H9 (cell line): Measurements from ENCODE around the gene SH3TC1. TPM values are rescaled to one million over a fixed set of nuclear protein-coding genes. Genes with fewer than 3 reads are reported as not detected.

Experiments used
- DNase-seq: peaks from one replicate; pipeline ENCODE4 v3.0.0-alpha.2; 2017
- H2AFZ ChIP-seq: one replicate; pipeline ENCODE4 v1.6.1; 2013; ENCODE audit warnings: mild to moderate bottlenecking, low read length, control low read depth, moderate library complexity
- H2AK5ac ChIP-seq: 2 replicates; pipeline ENCODE4 v1.6.1; 2013; ENCODE audit warnings: low read length, control low read depth, mixed read lengths; ENCODE audit not compliant: insufficient read length
- H2BK120ac ChIP-seq: one replicate; pipeline ENCODE4 v1.6.1; 2013; ENCODE audit warnings: low read depth, mild to moderate bottlenecking, low read length, control low read depth, inconsistent platforms; ENCODE audit not compliant: poor library complexity, severe bottlenecking
- H2BK12ac ChIP-seq: 2 replicates; pipeline ENCODE4 v1.6.1; 2013; ENCODE audit warnings: low read length, control low read depth, mixed read lengths, low read depth; ENCODE audit not compliant: insufficient read length
- H2BK15ac ChIP-seq: 2 replicates; pipeline ENCODE4 v1.6.1; 2013; ENCODE audit warnings: low read depth, low read length, control low read depth
- H2BK20ac ChIP-seq: one replicate; pipeline ENCODE4 v1.6.1; 2013; ENCODE audit warnings: low read depth, mild to moderate bottlenecking, low read length, control low read depth, inconsistent platforms; ENCODE audit not compliant: poor library complexity, severe bottlenecking
- H2BK5ac ChIP-seq: 2 replicates; pipeline ENCODE4 v1.6.1; 2013; ENCODE audit warnings: low read length, control low read depth, mixed read lengths; ENCODE audit not compliant: insufficient read length
- H3K14ac ChIP-seq: 2 replicates; pipeline ENCODE4 v1.6.1; 2013; ENCODE audit warnings: low read length, control low read depth; ENCODE audit not compliant: insufficient read depth
- H3K18ac ChIP-seq: 2 replicates; pipeline ENCODE4 v1.6.1; 2013; ENCODE audit warnings: low read depth, mild to moderate bottlenecking, mixed read lengths, low read length, control low read depth; ENCODE audit not compliant: insufficient read length
- H3K23ac ChIP-seq: 2 replicates; pipeline ENCODE4 v1.6.1; 2013; ENCODE audit warnings: low read length, control low read depth, mixed read lengths, low read depth; ENCODE audit not compliant: insufficient read length
- H3K23me2 ChIP-seq: 2 replicates; pipeline ENCODE4 v1.6.1; 2013; ENCODE audit warnings: low read depth, mild to moderate bottlenecking, mixed read lengths, low read length, control low read depth; ENCODE audit not compliant: insufficient read length, poor library complexity, severe bottlenecking
- H3K27ac ChIP-seq: 2 replicates; pipeline ENCODE4 v1.5.1; 2013; ENCODE audit warnings: low read length, control low read depth, mixed read lengths, low read depth; ENCODE audit not compliant: insufficient read length
- H3K27me3 ChIP-seq: 2 replicates; pipeline ENCODE4 v1.6.1; 2013; ENCODE audit warnings: low read length, control low read depth, inconsistent platforms; ENCODE audit not compliant: insufficient read depth
- H3K4ac ChIP-seq: 2 replicates; pipeline ENCODE4 v1.6.1; 2013; ENCODE audit warnings: low read depth, mild to moderate bottlenecking, control low read depth, inconsistent platforms, low read length, moderate library complexity
- H3K4me1 ChIP-seq: 2 replicates; pipeline ENCODE4 v1.6.1; 2013; ENCODE audit warnings: low read length, control low read depth, inconsistent platforms; ENCODE audit not compliant: insufficient read depth
- H3K4me2 ChIP-seq: 2 replicates; pipeline ENCODE4 v1.6.1; 2013; ENCODE audit warnings: low read length, control low read depth, mixed read lengths; ENCODE audit not compliant: insufficient read length, insufficient read depth
- H3K56ac ChIP-seq: 2 replicates; pipeline ENCODE4 v1.6.1; 2013; ENCODE audit warnings: low read depth, mild to moderate bottlenecking, mixed read lengths, low read length, control low read depth; ENCODE audit not compliant: insufficient read length
- H3K79me1 ChIP-seq: 2 replicates; pipeline ENCODE4 v1.6.1; 2013; ENCODE audit warnings: low read depth, mild to moderate bottlenecking, moderate library complexity, low read length, control low read depth, inconsistent platforms; ENCODE audit not compliant: insufficient read depth, poor library complexity, severe bottlenecking
- H3K79me2 ChIP-seq: 2 replicates; pipeline ENCODE4 v1.6.1; 2013; ENCODE audit warnings: low read length, control low read depth, inconsistent platforms; ENCODE audit not compliant: insufficient read depth
- H3K9ac ChIP-seq: 2 replicates; pipeline ENCODE4 v1.6.1; 2013; ENCODE audit warnings: low read length, control low read depth, mixed read lengths; ENCODE audit not compliant: insufficient read length; ENCODE audit errors: extremely low read depth
- H3K9me3 ChIP-seq: one replicate; pipeline ENCODE4 v1.6.1; 2013; ENCODE audit warnings: low read depth, low read length, inconsistent platforms; ENCODE audit not compliant: control insufficient read depth
- H3T11ph ChIP-seq: one replicate; pipeline ENCODE4 v1.6.1; 2013; ENCODE audit warnings: mild to moderate bottlenecking, low read length, control low read depth, inconsistent platforms
- H4K20me1 ChIP-seq: one replicate; pipeline ENCODE4 v1.6.1; 2013; ENCODE audit not compliant: control insufficient read depth, insufficient read length, insufficient read depth
- H4K5ac ChIP-seq: 2 replicates; pipeline ENCODE4 v1.6.1; 2013; ENCODE audit warnings: low read depth, mild to moderate bottlenecking, mixed read lengths, low read length, control low read depth; ENCODE audit not compliant: insufficient read length
- H4K8ac ChIP-seq: replicated peaks from 2 replicates; pipeline ENCODE4 v1.6.1; 2013; ENCODE audit warnings: low read length, control low read depth, mixed read lengths, low read depth; ENCODE audit not compliant: insufficient read length
- H4K91ac ChIP-seq: 2 replicates; pipeline ENCODE4 v1.6.1; 2013; ENCODE audit warnings: low read depth, mild to moderate bottlenecking, moderate library complexity, mixed read lengths, low read length, control low read depth; ENCODE audit not compliant: insufficient read length
- H3K27ac Mint-ChIP-seq, 3 experiments: 2 replicates in 2 of 3; 3 replicates in 1 of 3; pipeline ENCODE4 v1.8.0; 2020 to 2021; ENCODE audit warnings: mixed read lengths in 3 of 3, mild to moderate bottlenecking in 1 of 3, moderate library complexity in 1 of 3
- H3K27me3 Mint-ChIP-seq: 2 replicates; pipeline ENCODE4 v1.8.0; 2021; ENCODE audit warnings: low read depth, mild to moderate bottlenecking, moderate library complexity, mixed read lengths
- H3K36me3 Mint-ChIP-seq, 3 experiments: 2 replicates in 2 of 3; 3 replicates in 1 of 3; pipeline ENCODE4 v1.8.0; 2020 to 2021; ENCODE audit warnings: low read depth in 3 of 3, mixed read lengths in 3 of 3; ENCODE audit not compliant: insufficient read depth in 1 of 3
- H3K4me1 Mint-ChIP-seq, 2 experiments: 2 replicates each; pipeline ENCODE4 v1.8.0; 2020; ENCODE audit warnings: mixed read lengths in 2 of 2
- H3K4me3 Mint-ChIP-seq, 2 experiments: 2 replicates in 1 of 2; 3 replicates in 1 of 2; pipeline ENCODE4 v1.8.0; 2020 to 2021; ENCODE audit warnings: mild to moderate bottlenecking in 2 of 2, mixed read lengths in 2 of 2, moderate library complexity in 1 of 2
- H3K9me3 Mint-ChIP-seq, 2 experiments: 2 replicates in 1 of 2; 3 replicates in 1 of 2; pipeline ENCODE4 v1.8.0; 2020; ENCODE audit warnings: mild to moderate bottlenecking in 2 of 2, mixed read lengths in 2 of 2, moderate library complexity in 1 of 2
- CTCF ChIP-seq: fragments of 200-600 bp; sonication (generic); conservative IDR thresholded peaks from 3 replicates; pipeline ENCODE4 v1.8.0; 2021; ENCODE audit warnings: antibody characterized with exemption, mild to moderate bottlenecking
- whole genome bisulfite sequencing: extraction: QIAGEN DNeasy Blood & Tissue Kit; methylation state at CpG from one replicate; pipeline ENCODE4 v1.1.7; 2013; ENCODE audit warnings: missing lambda C conversion rate, low lambda C conversion rate, mixed read lengths; ENCODE audit not compliant: insufficient read length; ENCODE audit errors: extremely low coverage; 5-methylcytosine and 5-hydroxymethylcytosine counted together
- total RNA-seq: library from RNA; stranded (reverse); gene quantifications from 2 replicates; pipeline ENCODE4 v1.2.1, GENCODE V29; 2021

SH3TC1 gene
- total RNA-seq, 1 experiment from 2014 or later, result 0.74 TPM

GRCh38 chr4:8195431-8195830, 3.7 kb upstream of the SH3TC1 start:
- Histone ChIP-seq H3T11ph (no peak overlapping the region), H3K14ac (no peak overlapping the region), H3K9me3 (no peaks in the 10 kb centered on the region), H2BK15ac (no peak overlapping the region), H4K91ac (no peak overlapping the region), H3K27ac (no peak overlapping the region), H2BK120ac (no peak overlapping the region), H3K56ac (no peak overlapping the region), H3K79me2 (no peaks in the 10 kb centered on the region), H4K20me1 (no peaks in the 10 kb centered on the region), H4K5ac (no peak overlapping the region), H2AK5ac (no peak overlapping the region), H3K4me2 (no peak overlapping the region), H3K79me1 (no peaks in the 10 kb centered on the region), H3K23me2 (no peaks in the 10 kb centered on the region), H3K4ac (no peak overlapping the region), H3K4me1 (no peaks in the 10 kb centered on the region), H3K18ac (no peak overlapping the region), H3K27me3 (no peaks in the 10 kb centered on the region), H2BK5ac (no peak overlapping the region), H2BK20ac (no peak overlapping the region), H4K8ac (no peak overlapping the region), H2BK12ac (no peak overlapping the region), H3K23ac (no peak overlapping the region), H3K9ac (no peak overlapping the region), H2AFZ (no peak overlapping the region)
- WGBS, result no CpG with 5 or more reads among the region's 7 CpGs
- DNase-seq, result no peak
- Mint-ChIP-seq H3K27ac (no peak overlapping the region), H3K9me3 (no peaks in the 10 kb centered on the region), H3K36me3 (no peaks in the 10 kb centered on the region), H3K4me3 (no peak overlapping the region), H3K4me1 (peaks cover 8 to 12% of the 10 kb centered on the region in 2 experiments; a peak in 3 of 4 replicates), H3K27me3 (peaks cover 1% of the 10 kb centered on the region; the same call in 1 of the 2 replicates)
- TF ChIP-seq CTCF, result no peak
